ENCODE results near the gene BRSK2. TPM values are rescaled to one million over a fixed set of nuclear protein-coding genes. Genes with fewer than 3 reads are reported as not detected.

BRSK2 gene
- total RNA-seq, 1 donor from 2014 or later: 4.0 TPM

- no peak for TF ChIP-seq CTCF (IDR thresholded peaks at IDR 0.05; ENCODE audit: unreplicated experiment)
- Mint-ChIP-seq H3K27me3 (ENCODE audit: unreplicated experiment) (peaks cover 4% of the 10 kb centered on the region), H3K36me3 (ENCODE audit: low read depth, unreplicated experiment) (no peaks in the 10 kb centered on the region), H3K4me1 (ENCODE audit: unreplicated experiment) (no peaks in the 10 kb centered on the region), H3K4me3 (ENCODE audit: unreplicated experiment) (no peak overlapping the region), H3K9me3 (ENCODE audit: unreplicated experiment) (no peaks in the 10 kb centered on the region), H3K27ac (ENCODE audit: unreplicated experiment) (no peak overlapping the region)
- DNase-seq (ENCODE audit: low spot score): no peak
Observed at GRCh38 chr11:1444321-1444720, 54.6 kb downstream of the BRSK2 start.

- peak overlapping the region; percentile 37 for H3K27ac Mint-ChIP-seq (ENCODE audit: unreplicated experiment)
- no peaks in the 10 kb centered on the region for H3K9me3 Mint-ChIP-seq (ENCODE audit: unreplicated experiment)
- H3K36me3 Mint-ChIP-seq (ENCODE audit: low read depth, unreplicated experiment): no peaks in the 10 kb centered on the region
- H3K27me3 Mint-ChIP-seq (ENCODE audit: unreplicated experiment): peaks cover 4% of the 10 kb centered on the region
- no peak for DNase-seq (ENCODE audit: low spot score)
- no peak overlapping the region for H3K4me3 Mint-ChIP-seq (ENCODE audit: unreplicated experiment)
- TF ChIP-seq CTCF (IDR thresholded peaks at IDR 0.05; ENCODE audit: unreplicated experiment): no peak
- H3K4me1 Mint-ChIP-seq (ENCODE audit: unreplicated experiment): no peaks in the 10 kb centered on the region
Observed at GRCh38 chr11:1444823-1445422, 55.2 kb downstream of the BRSK2 start.

GRCh38 chr11:1445741-1446445, 56.2 kb downstream of the BRSK2 start:
- Mint-ChIP-seq H3K27ac (ENCODE audit: unreplicated experiment) (no peak overlapping the region), H3K36me3 (ENCODE audit: low read depth, unreplicated experiment) (no peaks in the 10 kb centered on the region), H3K9me3 (ENCODE audit: unreplicated experiment) (no peaks in the 10 kb centered on the region), H3K4me3 (ENCODE audit: unreplicated experiment) (no peak overlapping the region), H3K4me1 (ENCODE audit: unreplicated experiment) (no peaks in the 10 kb centered on the region), H3K27me3 (ENCODE audit: unreplicated experiment) (peaks cover 4% of the 10 kb centered on the region)
- TF ChIP-seq CTCF (IDR thresholded peaks at IDR 0.05; ENCODE audit: unreplicated experiment): no peak
- DNase-seq (ENCODE audit: low spot score): no peak

GRCh38 chr11:1446623-1447022, 56.9 kb downstream of the BRSK2 start:
- Mint-ChIP-seq H3K36me3 (ENCODE audit: low read depth, unreplicated experiment) (no peaks in the 10 kb centered on the region), H3K4me3 (ENCODE audit: unreplicated experiment) (no peak overlapping the region), H3K27me3 (ENCODE audit: unreplicated experiment) (peaks cover 4% of the 10 kb centered on the region), H3K27ac (ENCODE audit: unreplicated experiment) (no peak overlapping the region), H3K4me1 (ENCODE audit: unreplicated experiment) (no peaks in the 10 kb centered on the region), H3K9me3 (ENCODE audit: unreplicated experiment) (no peaks in the 10 kb centered on the region)
- no peak for TF ChIP-seq CTCF (IDR thresholded peaks at IDR 0.05; ENCODE audit: unreplicated experiment)
- DNase-seq (ENCODE audit: low spot score): no peak
